Ovary (tissue), 9 donors: Measurements from ENCODE around the gene CCDC88B. TPM values are rescaled to one million over a fixed set of nuclear protein-coding genes. Genes with fewer than 3 reads are reported as not detected.

Experiments used
- DNase-seq, 5 donors: peaks; one replicate each; pipeline ENCODE4 v3.0.0-alpha.2; 2019 to 2020
- H3K27ac ChIP-seq, 2 donors: fragments of 200-600 bp; one replicate each; pipeline versions ENCODE4 v1.5.1 to v1.8.0; 2019 to 2022
- H3K27me3 ChIP-seq: fragments of 200-600 bp; one replicate; pipeline ENCODE4 v1.8.0; 2022
- H3K36me3 ChIP-seq: fragments of 200-600 bp; sonication (generic); one replicate; pipeline ENCODE4 v1.5.1; 2019
- H3K4me1 ChIP-seq: one replicate; pipeline ENCODE4 v1.8.1; 2013; ENCODE audit warnings: mild to moderate bottlenecking, moderate library complexity; ENCODE audit not compliant: insufficient read depth
- H3K4me3 ChIP-seq: fragments of 200-600 bp; sonication (generic); one replicate; pipeline ENCODE4 v1.5.1; 2017
- H3K9me3 ChIP-seq, 2 donors: fragments of 200-600 bp in 1 of 2; sonication (generic) in 1 of 2; one replicate each; pipeline versions ENCODE4 v1.5.1 to v1.8.1; 2013 to 2019; ENCODE audit warnings: mild to moderate bottlenecking in 1 of 2, moderate library complexity in 1 of 2
- CTCF ChIP-seq, 3 donors: fragments of 450-650 bp in 2 of 3; fragments of 200-600 bp in 1 of 3; IDR thresholded peaks; one replicate each; pipeline versions ENCODE4 v1.5.1 to v1.8.0; 2016 to 2022; ENCODE audit warnings: antibody characterized with exemption in 3 of 3, mild to moderate bottlenecking in 1 of 3
- EP300 ChIP-seq: sonication (generic); formaldehyde crosslinking; IDR thresholded peaks from one replicate; pipeline ENCODE4 v1.6.1; 2017; ENCODE audit warnings: antibody characterized with exemption
- POLR2A ChIP-seq: fragments of 450-650 bp; IDR thresholded peaks from one replicate; pipeline ENCODE4 v1.6.1; 2017; ENCODE audit warnings: antibody characterized with exemption, mild to moderate bottlenecking, moderate library complexity
- WGBS, 3 donors: extraction: QIAGEN DNeasy Blood & Tissue Kit in 1 of 3; methylation state at CpG; one replicate each; pipeline versions ENCODE4 v1.1.5 to v1.1.7; 2013 to 2017; 5-methylcytosine and 5-hydroxymethylcytosine counted together
- intact Hi-C, 4 donors: fragments of 100-400 bp; cut with DNase I; formaldehyde crosslinking; loops; one replicate each; pipeline versions ENCODE4 v1.11.0 to v1.15.1; 2022 to 2023
- polyA plus RNA-seq, 2 donors: library from polyadenylated mRNA; stranded (reverse); fragments of 200-250 nt in 1 of 2; fragments of 350-450 nt in 1 of 2; fragmentation: Illumina TruSeq in 1 of 2; extraction: RNeasy Lipid Tissue Mini Kit (QIAGEN cat#74804) in 1 of 2; gene quantifications; one replicate each; pipeline ENCODE4 v1.2.3, GENCODE V29; 2013 to 2014
- total RNA-seq, 7 donors: library from RNA; depleted of rRNA in 2 of 7; stranded (reverse); fragments of >200 nt in 2 of 7; fragmentation: NEBNext Ultra II Directional in 3 of 7; extraction: Animal tissue kit (Norgen Biotek cat#: 25700) in 3 of 7; gene quantifications; one replicate each; pipeline versions ENCODE4 v1.1.0 to v1.2.4, GENCODE V29; 2016 to 2023
- donor health status: DM: no; HTN: no; CAD: no; lungs with moderate emphysema.
- donor health status: DM: no; HTN: no; CAD: no.
- donor health status: Bipolar disorder and iron deficiency.
- donor health status: DM: yes; HTN: yes; CAD: no.
- donor health status: DM: no; HTN: no; CAD: no.
- donor health status: DM: yes; HTN: yes; CAD: no.

Gene CCDC88B
- total and polyA plus RNA-seq, 9 donors = 0.95 to 7.5 (median 3.5) TPM

- intact Hi-C loops = no loop called here
These were observed 51.8 kb downstream of the CCDC88B start for GRCh38 chr11:64391839-64392238.

GRCh38 chr11:64395545-64396078, 55.6 kb downstream of the CCDC88B start:
- WGBS, 3 donors = 73 to 83% (median 79%) methylated on average over 13 of the region's 13 CpGs
- no peak overlapping the region for H3K4me3 ChIP-seq
- no peaks in the 10 kb centered on the region for H3K27me3 ChIP-seq
- no peak for DNase-seq
- no peak overlapping the region for H3K27ac ChIP-seq
- H3K36me3 ChIP-seq = no peaks in the 10 kb centered on the region
- no peaks in the 10 kb centered on the region for H3K9me3 ChIP-seq
- TF ChIP-seq EP300 = no peak
- no peak for TF ChIP-seq POLR2A
- TF ChIP-seq CTCF (IDR thresholded peaks at IDR 0.05) = no peak
- intact Hi-C loops = no loop called here
- H3K4me1 ChIP-seq = no peaks in the 10 kb centered on the region

More at GRCh38 chr11:64391839-64392238, 51.8 kb downstream of the CCDC88B start:
- no peaks in the 10 kb centered on the region for H3K27me3 ChIP-seq
- no peak overlapping the region for H3K27ac ChIP-seq
- H3K4me1 ChIP-seq = no peaks in the 10 kb centered on the region
- no peaks in the 10 kb centered on the region for H3K9me3 ChIP-seq
- no peak overlapping the region for H3K4me3 ChIP-seq
- WGBS, 3 donors = 64 to 81% (median 76%) methylated on average over 3 of the region's 3 CpGs
- no peaks in the 10 kb centered on the region for H3K36me3 ChIP-seq
- no peak for DNase-seq
- TF ChIP-seq EP300 (no peak), POLR2A (no peak), CTCF (IDR thresholded peaks at IDR 0.05) (no peak)

GRCh38 chr11:64396079-64396591, 56.1 kb downstream of the CCDC88B start:
- Histone ChIP-seq H3K27ac (no peak overlapping the region), H3K9me3 (no peaks in the 10 kb centered on the region), H3K4me1 (no peaks in the 10 kb centered on the region), H3K27me3 (no peaks in the 10 kb centered on the region), H3K4me3 (no peak overlapping the region), H3K36me3 (no peaks in the 10 kb centered on the region)
- TF ChIP-seq EP300 = no peak
- TF ChIP-seq POLR2A = no peak
- TF ChIP-seq CTCF (IDR thresholded peaks at IDR 0.05) = no peak
- 8 to 11% (median 10%) methylated on average over 15 of the region's 15 CpGs for WGBS, 3 donors
- no peak for DNase-seq
- intact Hi-C loops = no loop called here

- Histone ChIP-seq H3K9me3 (no peaks in the 10 kb centered on the region), H3K27me3 (no peaks in the 10 kb centered on the region), H3K4me1 (no peaks in the 10 kb centered on the region), H3K27ac (no peak overlapping the region), H3K4me3 (no peak overlapping the region), H3K36me3 (no peaks in the 10 kb centered on the region)
- intact Hi-C loops = no loop called here
- WGBS, 3 donors = 42 to 55% (median 44%) methylated on average over 6 of the region's 6 CpGs
- DNase-seq = no peak
- TF ChIP-seq CTCF (IDR thresholded peaks at IDR 0.05) (no peak), POLR2A (no peak), EP300 (no peak)
These were observed 60.1 kb downstream of the CCDC88B start for GRCh38 chr11:64400102-64400501.
